Measurements from ENCODE around the gene MALSU1. TPM values are rescaled to one million over a fixed set of nuclear protein-coding genes. Genes with fewer than 3 reads are reported as not detected.

The MALSU1 gene
- total and polyA plus RNA-seq, 4 donors = 30.3 to 84.6 (median 40.5) TPM

GRCh38 chr7:23315366-23315765, 16.2 kb downstream of the MALSU1 start:
- TF ChIP-seq MAX (IDR thresholded peaks at IDR 0.05) (no peak), GABPA (IDR thresholded peaks at IDR 0.05 in 1 of 2, conservative IDR thresholded peaks at IDR 0.05 in 1 of 2) (no peak), CTCF (IDR thresholded peaks at IDR 0.05; ENCODE audit: low read depth, low read length, missing input control) (no peak), HNF4A (conservative IDR thresholded peaks at IDR 0.05) (no peak), RAD21 (IDR thresholded peaks at IDR 0.05) (no peak), ATF3 (IDR thresholded peaks at IDR 0.05) (no peak), HNF4G (IDR thresholded peaks at IDR 0.05) (no peak), EGR1 (IDR thresholded peaks at IDR 0.05; ENCODE audit: low read depth in 2 of 2) (no peak), YY1 (IDR thresholded peaks at IDR 0.05) (no peak), TAF1 (conservative IDR thresholded peaks at IDR 0.05) (no peak), FOXA2 (IDR thresholded peaks at IDR 0.05) (no peak)
- Histone ChIP-seq H3K4me3 (ENCODE audit: low read depth in 1 of 3, low read length in 3 of 3) (no peak overlapping the region), H3K9ac (ENCODE audit: low read depth in 1 of 2, low read length in 2 of 2) (no peak overlapping the region), H3K4me1 (ENCODE audit: control insufficient read depth in 4 of 4, insufficient read depth in 4 of 4, low read length in 3 of 4) (peaks cover 0 to 7% (median 4%) of the 10 kb centered on the region in 4 donors), H3K27ac (ENCODE audit: low read depth in 1 of 2, low read length in 2 of 2) (no peak overlapping the region), H3K9me3 (ENCODE audit: control insufficient read depth in 4 of 4, low read length in 3 of 4) (no peaks in the 10 kb centered on the region), H3K36me3 (ENCODE audit: control insufficient read depth in 4 of 4, insufficient read depth in 3 of 4, low read depth in 1 of 4, low read length in 3 of 4) (no peaks in the 10 kb centered on the region), H3K27me3 (ENCODE audit: control insufficient read depth in 4 of 4, insufficient read depth in 4 of 4, low read length in 3 of 4) (no peaks in the 10 kb centered on the region)
- 78% methylated on average over 7 of the region's 7 CpGs for WGBS
- DNase-seq (ENCODE audit: low spot score) = no peak

GRCh38 chr7:23331132-23331531, 32.0 kb downstream of the MALSU1 start:
- 76% methylated on average over 1 of the region's 1 CpG for WGBS
- Histone ChIP-seq H3K4me3 (ENCODE audit: low read depth in 1 of 3, low read length in 3 of 3) (no peak overlapping the region), H3K4me1 (ENCODE audit: control insufficient read depth in 4 of 4, insufficient read depth in 4 of 4, low read length in 3 of 4) (peaks cover 8 to 39% (median 33%) of the 10 kb centered on the region in 4 donors)

GRCh38 chr7:23332193-23332592, 33.1 kb downstream of the MALSU1 start:
- Histone ChIP-seq H3K4me1 (ENCODE audit: control insufficient read depth in 4 of 4, insufficient read depth in 4 of 4, low read length in 3 of 4) (peaks cover 10 to 48% (median 38%) of the 10 kb centered on the region in 4 donors), H3K36me3 (ENCODE audit: control insufficient read depth in 4 of 4, insufficient read depth in 3 of 4, low read depth in 1 of 4, low read length in 3 of 4) (no peaks in the 10 kb centered on the region), H3K9ac (ENCODE audit: low read depth in 1 of 2, low read length in 2 of 2) (no peak overlapping the region), H3K4me3 (ENCODE audit: low read depth in 1 of 3, low read length in 3 of 3) (no peak overlapping the region), H3K27ac (ENCODE audit: low read depth in 1 of 2, low read length in 2 of 2) (no peak overlapping the region), H3K27me3 (ENCODE audit: control insufficient read depth in 4 of 4, insufficient read depth in 4 of 4, low read length in 3 of 4) (no peaks in the 10 kb centered on the region), H3K9me3 (ENCODE audit: control insufficient read depth in 4 of 4, low read length in 3 of 4) (no peaks in the 10 kb centered on the region)
- no peak for DNase-seq (ENCODE audit: low spot score)
- TF ChIP-seq CTCF (IDR thresholded peaks at IDR 0.05; ENCODE audit: low read depth, low read length, missing input control) (no peak), EGR1 (IDR thresholded peaks at IDR 0.05; ENCODE audit: low read depth in 2 of 2) (no peak), JUND (IDR thresholded peaks at IDR 0.05) (no peak), HNF4G (IDR thresholded peaks at IDR 0.05) (no peak), GABPA (IDR thresholded peaks at IDR 0.05 in 1 of 2, conservative IDR thresholded peaks at IDR 0.05 in 1 of 2) (no peak), HNF4A (conservative IDR thresholded peaks at IDR 0.05) (no peak), MAX (IDR thresholded peaks at IDR 0.05) (no peak), RAD21 (IDR thresholded peaks at IDR 0.05) (no peak), NR2F2 (IDR thresholded peaks at IDR 0.05) (no peak), REST (IDR thresholded peaks at IDR 0.05) (no peak), SP1 (IDR thresholded peaks at IDR 0.05) (no peak), ATF3 (IDR thresholded peaks at IDR 0.05) (no peak)

More at GRCh38 chr7:23331132-23331531, 32.0 kb downstream of the MALSU1 start:
- DNase-seq (ENCODE audit: low spot score) = no peak
- H3K27me3 ChIP-seq (ENCODE audit: control insufficient read depth in 4 of 4, insufficient read depth in 4 of 4, low read length in 3 of 4) = no peaks in the 10 kb centered on the region
- TF ChIP-seq YY1 (IDR thresholded peaks at IDR 0.05) (no peak), MAX (IDR thresholded peaks at IDR 0.05) (no peak)
- no peak overlapping the region for H3K27ac ChIP-seq (ENCODE audit: low read depth in 1 of 2, low read length in 2 of 2)
- H3K9ac ChIP-seq (ENCODE audit: low read depth in 1 of 2, low read length in 2 of 2) = no peak overlapping the region
- no peaks in the 10 kb centered on the region for H3K9me3 ChIP-seq (ENCODE audit: control insufficient read depth in 4 of 4, low read length in 3 of 4)
- H3K36me3 ChIP-seq (ENCODE audit: control insufficient read depth in 4 of 4, insufficient read depth in 3 of 4, low read depth in 1 of 4, low read length in 3 of 4) = no peaks in the 10 kb centered on the region

Measured in liver (tissue), 9 donors.